IgD-negative memory B cell (primary cell): ENCODE data around the gene DNMT3A. TPM values are rescaled to one million over a fixed set of nuclear protein-coding genes. Genes with fewer than 3 reads are reported as not detected.
A peak's percentile ranks its signal among the peaks of the same experiment; 100 is the strongest.

ENCODE experiments used
- H3K27ac Mint-ChIP-seq, 3 donors: one replicate each; pipeline ENCODE4 v1.8.0; 2020 to 2022; ENCODE audit warnings: mild to moderate bottlenecking in 3 of 3, mixed read lengths in 3 of 3, moderate library complexity in 1 of 3
- H3K27me3 Mint-ChIP-seq: one replicate; pipeline ENCODE4 v1.8.0; 2021; ENCODE audit warnings: mixed read lengths
- H3K36me3 Mint-ChIP-seq: one replicate; pipeline ENCODE4 v1.8.0; 2020; ENCODE audit warnings: mild to moderate bottlenecking, mixed read lengths
- H3K4me1 Mint-ChIP-seq, 3 donors: one replicate each; pipeline ENCODE4 v1.8.0; 2020 to 2022; ENCODE audit warnings: mixed read lengths in 3 of 3, mild to moderate bottlenecking in 1 of 3
- H3K4me3 Mint-ChIP-seq, 4 donors: one replicate each; pipeline ENCODE4 v1.8.0; 2020 to 2022; ENCODE audit warnings: mild to moderate bottlenecking in 4 of 4, mixed read lengths in 4 of 4, moderate library complexity in 3 of 4
- H3K9me3 Mint-ChIP-seq, 3 donors: one replicate each; pipeline ENCODE4 v1.8.0; 2020 to 2021; ENCODE audit warnings: mixed read lengths in 3 of 3, mild to moderate bottlenecking in 1 of 3
- polyA plus RNA-seq: library from polyadenylated mRNA; unstranded; fragments of 300-500 nt; fragmentation: Illumina TruSeq; gene quantifications from one replicate; pipeline ENCODE4 v1.2.3, GENCODE V29; 2021

DNMT3A gene
- polyA plus RNA-seq, 1 donor from 2014 or later: 4.9 TPM

DNA sequence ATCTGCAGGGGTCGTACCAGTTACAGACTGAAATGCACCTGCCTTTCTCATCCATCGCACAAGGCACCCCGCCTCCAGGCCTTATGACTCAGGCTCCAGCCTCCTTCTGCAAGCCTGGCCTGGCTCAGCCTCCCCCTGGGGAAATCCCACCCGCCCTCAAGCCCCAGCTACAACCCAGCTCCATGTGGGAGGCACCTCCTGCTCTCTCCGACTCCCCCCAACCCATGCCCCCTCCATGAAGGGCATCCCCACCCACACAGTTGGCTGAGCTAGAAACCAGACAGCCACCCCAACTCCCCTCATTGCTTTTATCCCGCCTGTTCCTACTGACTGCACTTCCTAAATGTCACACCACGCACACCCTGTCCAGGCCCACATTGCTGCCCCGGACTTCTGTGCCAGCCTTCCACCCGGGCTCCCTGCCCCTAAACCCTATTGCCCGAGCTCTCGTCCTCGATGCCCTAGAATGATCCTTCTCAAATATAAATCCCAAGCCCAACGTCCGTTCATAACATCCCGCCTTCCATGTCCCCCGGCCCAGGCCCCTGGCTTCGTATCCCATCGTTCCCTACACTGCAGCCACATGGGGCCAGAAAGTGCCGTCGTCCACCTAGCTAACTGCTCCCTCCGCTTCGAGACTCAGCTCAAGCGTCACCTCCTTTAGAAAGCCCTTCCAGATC, 9.9 kb downstream of the DNMT3A start:
- Mint-ChIP-seq H3K9me3 (peaks cover 3 to 8% (median 6%) of the 10 kb centered on the region in 3 donors), H3K36me3 (peaks cover 10% of the 10 kb centered on the region), H3K4me1 (peaks cover 20 to 31% (median 26%) of the 10 kb centered on the region in 3 donors), H3K4me3 (peak overlapping the region in 1 of 4 donors; percentile 40), H3K27me3 (no peaks in the 10 kb centered on the region), H3K27ac (no peak overlapping the region)

DNA sequence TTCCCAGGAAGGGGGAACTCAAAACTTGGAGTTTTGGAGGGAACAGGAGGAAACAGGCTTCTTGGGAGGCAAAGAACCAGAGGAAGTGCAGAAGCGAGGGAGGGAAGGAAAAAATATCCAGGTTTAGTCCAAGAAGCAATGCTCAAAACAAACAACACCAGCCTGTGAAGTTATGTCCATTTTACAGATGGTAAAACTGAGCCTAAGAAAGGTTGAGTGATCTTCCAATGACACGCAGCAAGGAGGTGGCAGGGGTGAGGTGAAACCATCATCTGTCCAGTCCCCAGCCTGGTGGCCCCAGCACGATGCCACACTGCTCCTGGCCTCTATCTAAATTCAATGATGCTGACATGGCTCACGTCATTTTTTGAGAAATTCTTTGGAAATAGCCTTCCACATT, 10.8 kb downstream of the DNMT3A start:
- Mint-ChIP-seq H3K27me3 (no peaks in the 10 kb centered on the region), H3K36me3 (peaks cover 16% of the 10 kb centered on the region), H3K27ac (no peak overlapping the region), H3K4me3 (peak overlapping the region in 1 of 4 donors; percentile 28), H3K4me1 (peaks cover 20 to 30% (median 26%) of the 10 kb centered on the region in 3 donors), H3K9me3 (peaks cover 7 to 12% (median 11%) of the 10 kb centered on the region in 3 donors)

DNA sequence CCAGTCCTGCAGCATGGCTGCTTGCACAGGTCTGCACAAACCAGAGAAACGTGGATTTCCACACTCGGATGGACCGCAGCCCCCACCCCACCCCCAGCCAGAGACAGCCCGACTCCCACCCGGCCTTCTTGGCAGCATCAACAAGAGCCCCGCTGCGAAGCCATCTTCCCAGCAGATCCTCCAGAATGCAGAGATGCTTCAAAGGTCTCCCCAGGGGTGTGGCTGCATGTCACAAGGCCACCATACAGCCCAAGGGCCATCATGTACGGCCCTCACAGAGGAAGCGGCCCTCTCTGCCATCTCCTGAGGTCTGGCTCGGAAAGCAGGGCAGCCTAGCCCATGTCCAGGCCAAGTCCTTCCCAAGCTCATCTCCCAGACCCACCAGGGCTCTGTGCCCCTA, 11.5 kb downstream of the DNMT3A start:
- Mint-ChIP-seq H3K27me3 (no peaks in the 10 kb centered on the region), H3K36me3 (peaks cover 16% of the 10 kb centered on the region), H3K4me3 (no peak overlapping the region), H3K4me1 (peaks cover 19 to 25% (median 21%) of the 10 kb centered on the region in 3 donors), H3K27ac (peak overlapping the region in 1 of 3 donors; percentile 20), H3K9me3 (peaks cover 8 to 13% (median 11%) of the 10 kb centered on the region in 3 donors)

DNA sequence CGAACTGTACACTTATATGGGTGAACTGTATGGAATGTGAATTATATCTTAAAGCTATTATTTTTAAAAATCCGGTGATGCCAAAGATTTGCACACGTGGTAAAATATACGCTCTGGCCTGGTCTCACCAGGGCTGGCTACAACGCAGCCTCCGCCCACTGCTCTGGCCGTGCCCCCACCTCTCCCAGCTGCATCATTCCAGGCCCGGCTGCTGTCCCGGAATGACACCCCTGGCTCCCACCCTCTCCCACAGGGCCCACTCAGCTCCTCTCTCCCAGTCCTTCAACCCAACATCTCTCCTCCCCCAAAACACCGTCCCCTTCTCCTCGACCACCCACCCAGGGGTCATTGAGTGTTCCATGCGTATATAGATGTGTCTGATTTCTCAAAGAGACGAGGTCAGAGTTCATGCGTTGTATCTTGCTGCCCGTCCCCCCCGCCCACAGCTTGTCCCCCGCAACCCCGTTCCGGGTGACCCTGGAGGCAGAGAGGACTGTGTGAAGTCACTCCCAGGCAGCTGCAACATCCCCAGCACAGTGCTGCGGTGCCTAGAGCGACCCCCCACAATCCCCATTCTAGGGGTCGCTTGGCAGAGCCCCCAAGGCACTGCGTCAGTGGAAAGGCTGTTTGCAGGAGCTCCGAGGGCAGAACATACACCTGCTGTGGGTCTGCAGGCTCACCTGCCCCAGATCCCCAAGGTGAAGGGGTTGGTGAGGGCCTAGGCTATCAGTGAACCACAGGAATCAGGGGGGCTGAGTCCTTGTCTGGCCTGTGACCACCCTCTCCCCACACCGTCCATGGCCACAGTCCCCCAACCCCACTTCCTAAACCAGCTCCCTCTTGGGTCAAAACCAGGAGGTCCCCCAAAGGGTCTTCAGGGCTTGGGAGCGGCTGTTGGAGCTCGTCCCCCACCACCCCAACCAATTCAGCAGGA, 13.3 kb downstream of the DNMT3A start:
- Mint-ChIP-seq H3K27ac (no peak overlapping the region), H3K36me3 (peaks cover 16% of the 10 kb centered on the region), H3K4me3 (no peak overlapping the region), H3K27me3 (no peaks in the 10 kb centered on the region), H3K4me1 (peaks cover 6 to 8% (median 8%) of the 10 kb centered on the region in 3 donors), H3K9me3 (peaks cover 8 to 13% (median 11%) of the 10 kb centered on the region in 3 donors)

DNA sequence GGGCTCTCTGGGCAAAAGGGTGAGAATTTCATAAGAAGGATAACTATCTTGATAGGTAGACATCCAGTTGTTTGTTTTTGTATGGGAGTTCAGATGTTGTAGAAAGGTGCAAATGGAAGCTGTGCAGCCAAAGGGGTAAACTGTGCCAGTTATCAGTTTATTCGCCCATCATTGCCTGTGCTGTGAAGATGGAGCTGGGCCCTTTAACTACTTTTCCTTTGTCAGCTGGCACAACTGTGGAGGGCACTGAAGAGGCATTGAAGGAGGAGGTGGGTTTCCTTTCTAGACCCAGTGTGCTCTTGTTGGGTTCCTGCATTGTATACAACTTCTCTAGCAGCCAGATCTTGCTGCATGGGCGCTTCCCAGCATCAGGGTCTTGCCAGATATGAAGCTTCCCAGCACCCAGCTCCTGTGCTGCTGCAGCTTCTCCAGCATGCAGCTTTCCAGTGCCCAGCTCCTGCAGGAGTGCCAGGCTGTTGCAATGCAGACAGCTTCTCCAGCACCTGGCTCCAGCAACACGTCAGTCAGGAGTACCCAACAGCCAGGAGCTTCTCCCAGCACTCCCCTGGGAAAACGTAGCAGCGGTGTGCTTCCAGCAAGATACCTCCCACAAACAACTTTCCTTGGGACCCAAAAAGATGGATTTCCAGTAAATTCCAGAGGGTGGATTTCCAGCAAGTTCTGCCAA, 15.3 kb downstream of the DNMT3A start:
- Mint-ChIP-seq H3K36me3 (peaks cover 16% of the 10 kb centered on the region), H3K9me3 (peaks cover 8 to 13% (median 11%) of the 10 kb centered on the region in 3 donors), H3K27me3 (no peaks in the 10 kb centered on the region), H3K4me3 (no peak overlapping the region), H3K4me1 (peaks cover 0 to 6% (median 0%) of the 10 kb centered on the region in 3 donors), H3K27ac (no peak overlapping the region)

DNA sequence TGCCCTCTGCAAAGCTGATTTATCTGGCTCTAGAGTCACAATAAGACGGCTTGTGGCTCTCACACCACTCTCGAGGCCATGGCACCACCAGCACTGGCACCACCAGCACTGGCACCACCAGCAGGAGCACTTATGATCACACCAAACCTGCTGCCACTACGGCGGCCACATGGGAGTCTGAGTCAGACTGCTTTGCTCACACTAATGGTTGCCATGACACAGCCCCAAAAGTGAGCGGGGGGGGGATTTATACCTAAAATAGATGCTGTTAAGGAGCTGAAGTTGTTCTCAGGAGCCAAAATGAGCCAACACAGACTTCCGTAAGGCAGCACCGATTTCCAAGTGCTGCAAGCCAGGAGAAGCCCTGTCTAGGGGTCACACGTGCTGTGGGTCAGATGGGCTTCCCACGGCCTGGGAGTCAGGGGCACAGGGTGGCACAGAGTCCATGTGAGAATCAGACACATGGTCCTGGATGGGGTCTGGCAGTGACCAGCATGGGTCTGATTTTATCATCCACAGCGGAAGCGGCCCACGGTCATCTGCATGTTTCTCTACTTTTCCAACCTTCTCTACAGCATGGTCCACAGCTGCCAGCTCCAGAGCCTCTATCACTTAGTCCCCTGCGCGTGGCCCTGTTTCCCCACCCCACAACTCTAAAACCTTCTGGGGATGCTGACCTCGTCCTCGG, 16.7 kb downstream of the DNMT3A start:
- Mint-ChIP-seq H3K4me3 (peak overlapping the region in 1 of 4 donors; percentile 15), H3K36me3 (peaks cover 16% of the 10 kb centered on the region), H3K9me3 (peaks cover 8 to 13% (median 11%) of the 10 kb centered on the region in 3 donors), H3K27me3 (no peaks in the 10 kb centered on the region), H3K4me1 (peaks cover 3 to 7% (median 5%) of the 10 kb centered on the region in 3 donors), H3K27ac (no peak overlapping the region)

DNA sequence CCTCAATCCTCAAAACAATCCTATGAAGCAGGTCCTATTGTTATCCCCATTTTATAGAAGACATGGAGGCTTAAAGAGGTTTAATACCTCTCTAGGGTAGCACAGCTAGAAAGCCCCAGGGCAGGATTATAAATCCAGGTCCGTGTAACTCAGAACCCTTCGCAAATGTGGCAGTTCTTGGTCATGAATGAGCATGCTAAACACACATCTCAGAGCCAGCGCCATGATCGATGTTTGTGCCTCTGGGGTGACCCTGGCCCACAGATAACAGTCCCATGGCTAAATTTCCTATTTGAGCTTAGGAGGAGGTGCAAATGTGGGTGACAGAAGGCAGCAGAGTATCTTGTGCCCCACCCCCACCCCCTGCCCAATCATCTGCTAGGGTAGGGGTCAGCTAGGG, 17.5 kb downstream of the DNMT3A start:
- H3K27ac Mint-ChIP-seq: no peak overlapping the region
- H3K9me3 Mint-ChIP-seq: peaks cover 8 to 13% (median 11%) of the 10 kb centered on the region in 3 donors
- peaks cover 16% of the 10 kb centered on the region for H3K36me3 Mint-ChIP-seq
- no peak overlapping the region for H3K4me3 Mint-ChIP-seq
- H3K4me1 Mint-ChIP-seq: peaks cover 6 to 13% (median 7%) of the 10 kb centered on the region in 3 donors
- no peaks in the 10 kb centered on the region for H3K27me3 Mint-ChIP-seq

DNA sequence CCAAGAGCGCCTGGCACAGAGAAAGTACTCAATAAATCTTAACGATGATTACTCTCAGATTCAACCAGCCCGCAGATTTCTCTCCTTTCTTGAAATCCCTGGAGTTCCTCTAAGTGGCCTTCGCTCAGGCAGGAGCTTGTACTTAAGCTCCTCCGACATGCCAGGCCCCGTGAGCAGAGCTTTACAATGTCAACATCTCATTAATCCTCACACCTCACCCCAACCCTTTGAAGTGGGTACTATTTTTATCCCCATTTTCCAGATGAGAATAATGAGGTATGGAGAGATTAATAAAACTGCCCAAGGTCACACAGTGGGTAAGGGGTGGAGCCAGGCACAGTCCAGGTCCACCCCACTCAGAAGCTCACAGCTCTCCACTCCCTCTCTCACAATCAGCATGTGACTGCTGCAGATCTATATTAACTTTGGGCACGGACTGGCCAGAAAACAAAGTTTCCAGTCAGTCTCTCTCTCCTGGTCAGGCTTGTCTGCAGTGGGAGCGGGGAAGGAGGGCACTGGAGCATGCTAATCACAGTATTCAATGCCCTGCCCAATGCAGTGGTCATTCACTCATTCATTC, 18.0 kb downstream of the DNMT3A start:
- H3K9me3 Mint-ChIP-seq: peaks cover 8 to 13% (median 11%) of the 10 kb centered on the region in 3 donors
- no peak overlapping the region for H3K4me3 Mint-ChIP-seq
- H3K4me1 Mint-ChIP-seq: peaks cover 6 to 13% (median 7%) of the 10 kb centered on the region in 3 donors
- H3K36me3 Mint-ChIP-seq: peaks cover 16% of the 10 kb centered on the region
- H3K27ac Mint-ChIP-seq: no peak overlapping the region
- H3K27me3 Mint-ChIP-seq: no peaks in the 10 kb centered on the region

DNA sequence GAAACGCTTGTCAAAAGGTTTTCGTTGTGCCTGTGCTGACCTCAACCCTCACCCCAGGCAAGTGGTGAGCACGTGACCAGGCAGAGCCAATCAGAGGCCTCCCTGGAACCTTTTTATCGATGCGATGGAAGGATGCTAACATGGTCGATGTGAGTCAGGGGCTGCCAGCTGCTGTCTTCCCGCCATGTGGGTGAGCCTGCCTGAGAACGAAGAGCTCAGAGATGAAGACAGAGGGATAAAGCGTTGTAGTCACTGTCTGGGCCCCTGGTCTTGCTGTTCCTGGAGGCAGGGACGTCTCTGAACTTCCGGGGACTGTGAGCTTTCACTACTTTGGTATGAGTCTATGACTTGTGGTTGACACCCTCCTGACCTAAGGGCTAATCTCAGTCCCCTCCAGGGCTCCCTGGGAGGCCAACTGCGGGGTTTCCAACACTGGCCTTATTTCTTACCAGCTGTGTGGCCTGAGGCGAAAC, 18.6 kb downstream of the DNMT3A start:
- no peaks in the 10 kb centered on the region for H3K27me3 Mint-ChIP-seq
- no peak overlapping the region for H3K4me3 Mint-ChIP-seq
- H3K4me1 Mint-ChIP-seq: peaks cover 6 to 13% (median 7%) of the 10 kb centered on the region in 3 donors
- H3K9me3 Mint-ChIP-seq: peaks cover 8 to 13% (median 11%) of the 10 kb centered on the region in 3 donors
- peaks cover 16% of the 10 kb centered on the region for H3K36me3 Mint-ChIP-seq
- H3K27ac Mint-ChIP-seq: no peak overlapping the region

DNA sequence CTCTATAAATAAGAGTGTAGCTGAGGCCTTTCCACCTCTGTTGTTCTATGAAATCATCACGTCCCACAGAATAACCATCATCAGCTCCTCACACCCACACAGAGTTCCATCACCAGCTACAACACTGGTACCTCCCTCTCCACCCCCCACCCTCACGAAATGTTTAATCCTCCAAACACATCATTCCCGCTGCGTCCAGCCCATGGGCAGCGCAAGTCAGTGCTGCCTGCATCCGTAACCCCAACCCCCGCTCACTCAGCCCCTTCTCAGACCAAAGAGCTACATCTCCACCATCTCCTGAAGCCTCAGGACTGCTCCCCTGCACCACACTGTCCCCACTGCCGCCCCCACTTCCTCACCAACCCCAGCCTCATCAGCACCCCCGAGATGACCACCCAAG, 19.4 kb downstream of the DNMT3A start:
- Mint-ChIP-seq H3K27me3 (no peaks in the 10 kb centered on the region), H3K9me3 (peaks cover 6 to 9% (median 8%) of the 10 kb centered on the region in 3 donors), H3K27ac (peak overlapping the region in 1 of 3 donors; percentile 36), H3K36me3 (peaks cover 11% of the 10 kb centered on the region), H3K4me3 (no peak overlapping the region), H3K4me1 (peaks cover 6 to 14% (median 9%) of the 10 kb centered on the region in 3 donors)

DNA sequence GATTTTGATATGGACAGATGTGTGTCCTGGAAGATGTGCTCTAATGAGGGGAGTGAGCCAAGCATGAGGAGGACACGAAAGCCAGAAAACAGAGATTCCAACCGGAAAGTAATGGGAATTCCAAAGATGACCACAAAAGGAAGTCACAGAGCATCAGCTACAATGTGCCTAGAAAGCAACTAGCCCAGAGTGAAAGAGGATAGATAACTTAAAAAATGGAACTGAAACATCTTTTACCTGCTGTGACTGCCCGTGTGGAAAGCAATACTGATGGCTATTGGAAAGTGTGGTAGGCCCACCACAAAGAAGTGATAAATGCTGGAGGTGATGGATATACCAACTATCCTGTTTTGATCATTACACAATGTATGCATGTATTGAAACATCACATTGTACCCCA, 21.6 kb downstream of the DNMT3A start:
- Mint-ChIP-seq H3K4me1 (peaks cover 22 to 26% (median 23%) of the 10 kb centered on the region in 3 donors), H3K4me3 (no peak overlapping the region), H3K27ac (peak overlapping the region in 1 of 3 donors; percentile 9), H3K36me3 (peaks cover 3% of the 10 kb centered on the region), H3K9me3 (no peaks in the 10 kb centered on the region), H3K27me3 (no peaks in the 10 kb centered on the region)

DNA sequence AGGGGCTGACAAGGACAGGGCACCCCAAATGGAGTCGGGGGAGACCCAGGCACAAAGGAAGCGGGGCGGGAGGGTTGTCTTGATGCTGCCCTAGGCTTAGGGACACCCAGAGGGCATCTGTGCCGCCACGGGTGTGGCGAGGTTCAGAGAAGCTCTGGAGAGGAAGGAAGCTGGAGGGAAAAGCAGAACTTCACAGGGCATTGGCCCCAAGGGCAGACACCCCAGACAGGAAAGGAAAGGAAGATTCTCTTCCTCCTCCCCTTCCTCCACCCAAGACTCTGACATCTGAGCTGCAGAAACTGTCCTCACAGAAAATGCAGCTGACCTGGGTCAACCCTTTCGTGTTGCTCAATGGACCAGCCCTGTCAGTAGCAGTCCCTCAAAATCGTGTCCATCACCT, 25.6 kb downstream of the DNMT3A start:
- Mint-ChIP-seq H3K4me1 (peaks cover 22 to 25% (median 24%) of the 10 kb centered on the region in 3 donors), H3K27ac (no peak overlapping the region), H3K36me3 (peaks cover 3% of the 10 kb centered on the region), H3K9me3 (no peaks in the 10 kb centered on the region), H3K27me3 (no peaks in the 10 kb centered on the region), H3K4me3 (no peak overlapping the region)

DNA sequence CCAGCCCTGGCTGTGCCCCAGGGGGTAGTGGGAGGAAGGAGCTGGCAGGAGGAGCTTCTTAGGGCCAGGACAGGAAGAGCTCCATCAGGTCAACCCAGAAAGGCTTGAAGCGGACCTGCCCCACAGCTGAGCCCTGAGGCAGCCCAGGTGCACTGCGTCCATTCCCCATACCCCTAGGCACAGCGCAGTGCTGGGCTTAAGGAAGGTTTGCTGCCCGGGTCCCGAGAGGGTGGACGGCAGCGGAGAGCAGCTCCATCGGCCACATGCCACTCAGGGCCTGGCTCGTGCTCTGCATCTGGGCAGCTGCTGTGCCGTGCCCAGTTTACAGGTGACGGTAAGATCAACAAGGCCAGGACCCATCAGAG, 26.4 kb downstream of the DNMT3A start:
- Mint-ChIP-seq H3K36me3 (peaks cover 3% of the 10 kb centered on the region), H3K4me3 (peak overlapping the region in 1 of 4 donors; percentile 68), H3K4me1 (peaks cover 21 to 25% (median 24%) of the 10 kb centered on the region in 3 donors)

More for the DNA sequence above, 26.4 kb downstream of the DNMT3A start:
- H3K27me3 Mint-ChIP-seq: no peaks in the 10 kb centered on the region
- no peak overlapping the region for H3K27ac Mint-ChIP-seq
- H3K9me3 Mint-ChIP-seq: no peaks in the 10 kb centered on the region
